ENCODE measurements around the gene NAA35. TPM values are rescaled to one million over a fixed set of nuclear protein-coding genes. Genes with fewer than 3 reads are reported as not detected.

Gene NAA35
- total RNA-seq, 1 experiment from 2014 or later: 34.7 TPM

- Mint-ChIP-seq H3K27ac (peak overlapping the region; percentile 67), H3K27me3 (ENCODE audit: low read depth) (no peaks in the 10 kb centered on the region), H3K9me3 (no peaks in the 10 kb centered on the region), H3K36me3 (peaks cover 46% of the 10 kb centered on the region), H3K4me1 (0 out of 2 replicates have a peak, but pooled peaks cover 2% of the 10 kb centered on the region), H3K4me3 (no peak overlapping the region)
- ATAC-seq (no peak), DNase-seq (ENCODE audit: low spot score) (no peak)
- CTCF ChIA-PET: no interaction called here
- TF ChIP-seq SP1 (CRISPR knock-in tag; conservative IDR thresholded peaks at IDR 0.05) (no peak), ATF1 (CRISPR knock-in tag; IDR thresholded peaks at IDR 0.05) (no peak), MXD4 (CRISPR knock-in tag; IDR thresholded peaks at IDR 0.05; ENCODE audit: borderline replicate concordance) (no peak), ZNF532 (CRISPR knock-in tag; IDR thresholded peaks at IDR 0.05; ENCODE audit: borderline replicate concordance) (no peak), KAT7 (CRISPR knock-in tag; IDR thresholded peaks at IDR 0.05; ENCODE audit: borderline replicate concordance) (no peak), ZNF396 (CRISPR knock-in tag; IDR thresholded peaks at IDR 0.05; ENCODE audit: borderline replicate concordance) (no peak), USF2 (CRISPR knock-in tag; IDR thresholded peaks at IDR 0.05) (no peak)
- POLR2A ChIA-PET: no interaction called here
Observed at GRCh38 chr9:85964526-85964925, 23.6 kb downstream of the NAA35 start.

GRCh38 chr9:85964949-85965348 is 24.0 kb downstream of the NAA35 start:
- DNase-seq (ENCODE audit: low spot score) (no peak), ATAC-seq (no peak)
- no peaks in the 10 kb centered on the region for H3K27me3 Mint-ChIP-seq (ENCODE audit: low read depth)
- ChIA-PET POLR2A (no interaction called here), CTCF (no interaction called here)
- H3K4me3 Mint-ChIP-seq: no peak overlapping the region
- H3K9me3 Mint-ChIP-seq: no peaks in the 10 kb centered on the region
- H3K27ac Mint-ChIP-seq: no peak overlapping the region; the same call in 1 of the 2 replicates
- no peak for TF ChIP-seq ZNF138 (CRISPR knock-in tag; conservative IDR thresholded peaks at IDR 0.05)
- peaks cover 47% of the 10 kb centered on the region for H3K36me3 Mint-ChIP-seq
- H3K4me1 Mint-ChIP-seq: 0 out of 2 replicates have a peak, but pooled peaks cover 2% of the 10 kb centered on the region

GRCh38 chr9:85969727-85970126 is 28.8 kb downstream of the NAA35 start:
- CTCF ChIA-PET: no interaction called here
- ATAC-seq (no peak), DNase-seq (ENCODE audit: low spot score) (no peak)
- Mint-ChIP-seq H3K27me3 (ENCODE audit: low read depth) (no peaks in the 10 kb centered on the region), H3K4me3 (no peak overlapping the region), H3K27ac (no peak overlapping the region), H3K36me3 (peaks cover 41% of the 10 kb centered on the region), H3K4me1 (no peaks in the 10 kb centered on the region), H3K9me3 (no peaks in the 10 kb centered on the region)
- POLR2A ChIA-PET: no interaction called here
- TF ChIP-seq PREB (CRISPR knock-in tag; IDR thresholded peaks at IDR 0.05; ENCODE audit: borderline replicate concordance) (no peak), RELA (CRISPR knock-in tag; IDR thresholded peaks at IDR 0.05; ENCODE audit: borderline replicate concordance) (no peak), ZNF512 (CRISPR knock-in tag; IDR thresholded peaks at IDR 0.05; ENCODE audit: borderline replicate concordance) (no peak), HMGXB4 (CRISPR knock-in tag; IDR thresholded peaks at IDR 0.05) (no peak), ATF3 (CRISPR knock-in tag; conservative IDR thresholded peaks at IDR 0.05) (no peak), MLX (CRISPR knock-in tag; IDR thresholded peaks at IDR 0.05) (no peak), CREM (CRISPR knock-in tag; IDR thresholded peaks at IDR 0.05) (no peak), FOXJ3 (CRISPR knock-in tag; IDR thresholded peaks at IDR 0.05; ENCODE audit: borderline replicate concordance) (no peak), ZNF423 (CRISPR knock-in tag; IDR thresholded peaks at IDR 0.05) (no peak), CBFB (CRISPR knock-in tag; IDR thresholded peaks at IDR 0.05; ENCODE audit: low read depth) (no peak), ELF4 (CRISPR knock-in tag; IDR thresholded peaks at IDR 0.05; ENCODE audit: low read depth) (no peak)

All from WTC11 (cell line).